Measurements from ENCODE around the gene CIAPIN1. TPM values are rescaled to one million over a fixed set of nuclear protein-coding genes. Genes with fewer than 3 reads are reported as not detected.

Gene CIAPIN1
- total RNA-seq, 1 donor from 2014 or later, result 97.2 TPM

GRCh38 chr16:57383276-57384247, 63.6 kb downstream of the CIAPIN1 start:
- peaks cover 4% of the 10 kb centered on the region for H3K4me1 Mint-ChIP-seq
- no peak overlapping the region for H3K4me3 Mint-ChIP-seq
- no peak overlapping the region for H3K27ac Mint-ChIP-seq (ENCODE audit: unreplicated experiment)
- H3K9me3 Mint-ChIP-seq, result no peaks in the 10 kb centered on the region
- TF ChIP-seq CTCF (conservative IDR thresholded peaks at IDR 0.05), result no peak
- no peak for DNase-seq (ENCODE audit: low read depth, low spot score)
- peaks cover 3% of the 10 kb centered on the region for H3K27me3 Mint-ChIP-seq (ENCODE audit: low read depth)
- no peaks in the 10 kb centered on the region for H3K36me3 Mint-ChIP-seq (ENCODE audit: low read depth)

DNA sequence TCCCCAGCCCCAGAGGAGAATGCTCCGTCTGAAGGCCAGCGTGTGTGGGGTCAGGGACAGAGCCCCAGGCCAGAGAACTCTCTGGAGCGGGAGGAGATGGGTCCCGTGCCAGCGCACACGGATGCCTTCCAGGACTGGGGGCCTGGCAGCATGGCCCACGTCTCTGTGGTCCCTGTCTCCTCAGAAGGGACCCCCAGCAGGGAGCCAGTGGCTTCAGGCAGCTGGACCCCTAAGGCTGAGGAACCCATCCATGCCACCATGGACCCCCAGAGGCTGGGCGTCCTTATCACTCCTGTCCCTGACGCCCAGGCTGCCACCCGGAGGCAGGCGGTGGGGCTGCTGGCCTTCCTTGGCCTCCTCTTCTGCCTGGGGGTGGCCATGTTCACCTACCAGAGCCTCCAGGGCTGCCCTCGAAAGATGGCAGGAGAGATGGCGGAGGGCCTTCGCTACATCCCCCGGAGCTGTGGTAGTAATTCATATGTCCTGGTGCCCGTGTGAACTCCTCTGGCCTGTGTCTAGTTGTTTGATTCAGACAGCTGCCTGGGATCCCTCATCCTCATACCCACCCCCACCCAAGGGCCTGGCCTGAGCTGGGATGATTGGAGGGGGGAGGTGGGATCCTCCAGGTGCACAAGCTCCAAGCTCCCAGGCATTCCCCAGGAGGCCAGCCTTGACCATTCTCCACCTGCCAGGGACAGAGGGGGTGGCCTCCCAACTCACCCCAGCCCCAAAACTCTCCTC, 64.5 kb downstream of the CIAPIN1 start:
- no peak for DNase-seq (ENCODE audit: low read depth, low spot score)
- peaks cover 9% of the 10 kb centered on the region for H3K4me1 Mint-ChIP-seq
- TF ChIP-seq CTCF (conservative IDR thresholded peaks at IDR 0.05), result no peak
- H3K9me3 Mint-ChIP-seq, result no peaks in the 10 kb centered on the region
- H3K27me3 Mint-ChIP-seq (ENCODE audit: low read depth), result peaks cover 3% of the 10 kb centered on the region
- no peak overlapping the region for H3K4me3 Mint-ChIP-seq
- H3K27ac Mint-ChIP-seq (ENCODE audit: unreplicated experiment), result no peak overlapping the region
- no peaks in the 10 kb centered on the region for H3K36me3 Mint-ChIP-seq (ENCODE audit: low read depth)

- Mint-ChIP-seq H3K9me3 (no peaks in the 10 kb centered on the region), H3K4me1 (peaks cover 14% of the 10 kb centered on the region), H3K27me3 (ENCODE audit: low read depth) (peaks cover 3% of the 10 kb centered on the region), H3K36me3 (ENCODE audit: low read depth) (no peaks in the 10 kb centered on the region), H3K4me3 (no peak overlapping the region), H3K27ac (ENCODE audit: unreplicated experiment) (no peak overlapping the region)
- no peak for DNase-seq (ENCODE audit: low read depth, low spot score)
- TF ChIP-seq CTCF (conservative IDR thresholded peaks at IDR 0.05), result no peak
These were observed 65.2 kb downstream of the CIAPIN1 start for GRCh38 chr16:57381791-57382534.

DNA sequence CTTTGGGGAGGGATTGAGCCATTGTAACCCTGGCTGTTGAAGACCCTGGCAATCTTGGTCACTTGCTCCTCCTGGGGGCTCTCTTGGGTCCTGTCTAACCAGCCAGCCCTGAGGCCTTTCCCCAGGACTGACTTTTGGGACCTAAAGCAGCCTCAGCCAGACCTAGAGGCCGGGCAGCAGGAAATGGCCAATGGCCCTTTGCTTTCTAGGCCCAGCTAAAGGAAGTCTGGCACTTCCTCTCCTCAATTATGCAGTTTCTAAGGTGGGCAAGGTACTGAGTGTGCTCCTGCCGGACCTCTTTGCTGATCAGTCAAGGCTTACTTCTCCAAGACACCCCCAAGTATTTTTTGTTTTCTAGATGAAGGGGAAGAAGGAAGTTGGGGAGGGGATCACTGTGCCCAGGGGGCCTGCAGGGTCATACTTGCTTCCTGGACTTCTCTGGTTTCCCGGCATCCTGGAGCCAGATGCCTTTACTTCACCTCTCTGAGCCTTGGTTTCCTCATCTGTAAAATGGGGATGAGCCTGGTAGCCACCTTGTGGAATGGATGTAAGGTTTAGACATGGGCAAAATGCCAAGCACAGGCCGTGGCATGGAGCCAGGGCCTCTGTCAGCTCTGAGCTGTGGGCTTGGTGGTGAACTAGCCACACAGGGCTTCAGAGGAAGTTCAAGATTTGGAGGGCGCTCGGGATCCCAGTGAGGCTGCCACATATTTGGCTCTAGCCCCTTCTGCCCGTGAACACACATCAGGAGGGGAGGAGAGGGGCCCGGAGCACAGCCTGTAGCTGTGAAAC, 66.3 kb downstream of the CIAPIN1 start:
- no peak for TF ChIP-seq CTCF (conservative IDR thresholded peaks at IDR 0.05)
- DNase-seq (ENCODE audit: low read depth, low spot score), result no peak
- H3K4me3 Mint-ChIP-seq, result no peak overlapping the region
- no peaks in the 10 kb centered on the region for H3K9me3 Mint-ChIP-seq
- no peak overlapping the region for H3K27ac Mint-ChIP-seq (ENCODE audit: unreplicated experiment)
- H3K4me1 Mint-ChIP-seq, result peaks cover 14% of the 10 kb centered on the region
- no peaks in the 10 kb centered on the region for H3K27me3 Mint-ChIP-seq (ENCODE audit: low read depth)
- H3K36me3 Mint-ChIP-seq (ENCODE audit: low read depth), result no peaks in the 10 kb centered on the region

Measured in neural crest cell (in vitro differentiated cells).